ENCODE data around the gene CDKN1B.
A peak's percentile ranks its signal among the peaks of the same experiment; 100 is the strongest.

The CDKN1B gene

DNA sequence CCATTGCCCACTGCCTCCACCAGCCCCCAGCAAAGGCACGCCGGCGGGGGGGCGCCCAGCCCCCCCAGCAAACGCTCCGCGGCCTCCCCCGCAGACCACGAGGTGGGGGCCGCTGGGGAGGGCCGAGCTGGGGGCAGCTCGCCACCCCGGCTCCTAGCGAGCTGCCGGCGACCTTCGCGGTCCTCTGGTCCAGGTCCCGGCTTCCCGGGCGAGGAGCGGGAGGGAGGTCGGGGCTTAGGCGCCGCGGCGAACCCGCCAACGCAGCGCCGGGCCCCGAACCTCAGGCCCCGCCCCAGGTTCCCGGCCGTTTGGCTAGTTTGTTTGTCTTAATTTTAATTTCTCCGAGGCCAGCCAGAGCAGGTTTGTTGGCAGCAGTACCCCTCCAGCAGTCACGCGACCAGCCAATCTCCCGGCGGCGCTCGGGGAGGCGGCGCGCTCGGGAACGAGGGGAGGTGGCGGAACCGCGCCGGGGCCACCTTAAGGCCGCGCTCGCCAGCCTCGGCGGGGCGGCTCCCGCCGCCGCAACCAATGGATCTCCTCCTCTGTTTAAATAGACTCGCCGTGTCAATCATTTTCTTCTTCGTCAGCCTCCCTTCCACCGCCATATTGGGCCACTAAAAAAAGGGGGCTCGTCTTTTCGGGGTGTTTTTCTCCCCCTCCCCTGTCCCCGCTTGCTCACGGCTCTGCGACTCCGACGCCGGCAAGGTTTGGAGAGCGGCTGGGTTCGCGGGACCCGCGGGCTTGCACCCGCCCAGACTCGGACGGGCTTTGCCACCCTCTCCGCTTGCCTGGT lies at the start of gene CDKN1B:
Gene CDKN1B (plus strand): TSS at position 576 of the 793 bp plus-strand sequence. CDS start 472 bp downstream, outside the sequence.
- peak; percentile 72 to 75 for DNase-seq (ENCODE audit: low read depth in 1 of 2, low spot score in 1 of 2)

DNA sequence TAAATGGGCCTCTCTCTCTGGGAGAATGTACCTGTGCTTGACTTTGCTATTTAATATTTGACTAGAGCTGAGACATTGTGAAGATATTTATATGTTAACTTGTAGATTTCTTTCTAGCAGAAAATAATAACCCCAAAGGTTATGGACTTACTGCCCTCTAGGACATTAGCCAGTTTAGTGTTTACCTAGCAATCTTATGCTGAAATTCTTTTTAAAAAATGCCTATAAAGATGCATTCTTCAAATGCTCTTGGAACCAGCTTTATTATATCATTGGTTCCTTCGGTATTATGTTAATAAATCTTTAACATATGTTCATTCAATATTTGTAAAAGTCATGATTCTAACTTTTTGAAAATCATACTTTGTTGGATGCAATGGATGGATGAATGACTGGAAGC lies 49.2 kb upstream of the CDKN1B start:
- no peak for DNase-seq (ENCODE audit: low read depth in 1 of 2, low spot score in 1 of 2)

- no peak for DNase-seq (ENCODE audit: low read depth in 1 of 2, low spot score in 1 of 2)
Observed at GRCh38 chr12:12669020-12669419, 48.1 kb upstream of the CDKN1B start.

- DNase-seq (ENCODE audit: low read depth in 1 of 2, low spot score in 1 of 2) = no peak
Observed at GRCh38 chr12:12671850-12672660, 45.1 kb upstream of the CDKN1B start.

GRCh38 chr12:12673296-12673695 lies 43.9 kb upstream of the CDKN1B start:
- no peak for DNase-seq (ENCODE audit: low read depth in 1 of 2, low spot score in 1 of 2)

GRCh38 chr12:12676605-12677004 lies 40.6 kb upstream of the CDKN1B start:
- DNase-seq (ENCODE audit: low read depth in 1 of 2, low spot score in 1 of 2) = no peak

DNA sequence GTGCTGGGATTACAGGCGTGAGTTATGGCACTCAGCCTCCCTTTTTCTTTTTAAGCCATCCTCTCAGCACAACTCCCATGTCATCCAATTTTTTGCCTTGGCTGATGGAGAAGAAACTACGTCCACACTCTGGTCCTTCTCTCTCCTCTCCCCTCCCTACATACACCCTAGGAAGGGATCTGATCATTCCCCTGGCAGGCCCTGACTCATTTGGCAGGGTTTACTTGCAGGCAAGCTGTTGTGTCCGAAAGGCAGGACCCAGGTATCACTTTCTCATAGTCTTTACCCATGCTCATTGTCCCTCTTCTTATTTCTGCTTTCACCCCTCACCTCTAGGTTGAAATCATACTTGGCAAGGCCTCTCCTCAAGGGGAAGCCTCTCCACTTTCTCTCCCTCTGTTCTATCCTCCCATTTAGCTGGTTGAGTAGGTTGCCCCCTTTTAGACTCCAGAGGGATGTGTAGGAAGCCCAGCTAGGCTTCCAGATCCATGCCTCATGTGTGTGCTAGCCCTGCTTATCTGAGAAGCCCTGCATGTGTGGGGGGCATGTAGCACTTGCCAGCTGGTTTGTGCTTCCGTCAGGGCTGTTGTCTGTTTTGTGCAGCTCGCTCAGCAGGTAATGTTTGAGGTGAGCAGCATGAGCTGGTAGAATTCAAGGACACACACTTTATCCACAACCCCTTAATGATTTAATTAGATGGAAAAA lies 36.0 kb upstream of the CDKN1B start:
- DNase-seq (ENCODE audit: low read depth in 1 of 2, low spot score in 1 of 2) = no peak

- DNase-seq (ENCODE audit: low read depth in 1 of 2, low spot score in 1 of 2) = no peak
Observed at GRCh38 chr12:12682284-12682683, 34.9 kb upstream of the CDKN1B start.

DNA sequence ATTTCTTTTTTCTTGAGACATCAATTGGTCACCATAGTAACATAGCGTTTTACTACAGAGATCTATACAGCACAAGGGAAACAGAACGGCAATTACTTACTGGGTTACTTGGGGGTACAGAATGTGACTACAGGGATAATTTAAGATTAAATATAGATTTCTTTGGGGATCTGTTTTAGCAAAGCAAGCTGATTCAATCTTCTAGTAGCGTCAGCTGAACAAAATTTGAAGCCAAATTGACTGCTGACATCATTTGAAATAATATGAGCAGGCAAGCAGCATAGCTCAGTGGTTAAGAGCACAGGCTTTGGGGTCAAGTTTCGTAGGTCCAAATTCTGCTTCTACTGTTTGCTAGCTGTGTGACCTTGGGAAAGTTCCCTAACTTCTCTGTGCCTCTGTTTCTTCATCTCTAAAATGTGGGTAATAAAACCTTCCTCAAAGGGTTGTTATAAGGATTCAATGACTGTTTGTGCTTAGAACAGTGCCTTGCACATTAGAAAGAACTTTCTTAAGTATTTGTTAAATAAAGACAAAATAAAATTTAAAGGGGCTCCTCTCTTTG lies 34.0 kb upstream of the CDKN1B start:
- no peak for DNase-seq (ENCODE audit: low read depth in 1 of 2, low spot score in 1 of 2)

GRCh38 chr12:12683725-12684124 lies 33.4 kb upstream of the CDKN1B start:
- no peak for DNase-seq (ENCODE audit: low read depth in 1 of 2, low spot score in 1 of 2)

DNA sequence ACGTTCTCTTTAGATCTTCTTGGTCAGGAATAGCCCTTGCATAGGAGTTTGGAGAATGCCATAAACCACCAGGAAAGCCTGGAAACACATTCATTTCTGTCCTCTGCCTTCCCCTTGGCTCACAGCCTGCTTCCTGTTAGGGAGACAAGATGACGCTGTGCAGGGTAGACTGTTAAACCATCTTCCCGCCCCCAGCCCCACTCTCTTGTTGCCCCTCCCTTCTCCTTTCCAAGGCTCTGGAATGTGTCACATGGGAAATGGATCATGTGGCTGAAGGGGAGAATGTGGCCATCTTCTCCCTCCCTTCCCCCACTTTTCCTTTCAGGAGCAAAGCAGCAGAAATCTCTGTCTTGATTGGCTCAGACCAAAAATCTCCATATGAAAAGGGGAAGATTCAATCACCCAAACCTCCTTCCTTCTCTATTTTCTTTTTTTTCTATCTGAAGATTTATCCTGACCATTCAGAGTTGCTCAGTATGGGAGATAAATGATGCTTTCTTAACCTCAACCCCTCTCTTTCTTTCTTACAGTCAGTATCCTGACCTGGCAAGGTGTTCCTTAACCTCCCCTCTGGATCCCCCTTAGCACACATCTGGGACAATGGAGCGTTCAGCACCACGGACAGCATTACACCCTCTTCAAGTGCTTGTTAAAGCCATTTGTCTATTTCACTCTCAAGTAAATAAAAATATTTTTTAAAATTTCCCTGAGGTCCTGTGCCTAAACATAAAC lies 32.6 kb upstream of the CDKN1B start:
- DNase-seq (ENCODE audit: low read depth in 1 of 2, low spot score in 1 of 2) = no peak

GRCh38 chr12:12685305-12685704 lies 31.9 kb upstream of the CDKN1B start:
- DNase-seq (ENCODE audit: low read depth in 1 of 2, low spot score in 1 of 2) = no peak

DNA sequence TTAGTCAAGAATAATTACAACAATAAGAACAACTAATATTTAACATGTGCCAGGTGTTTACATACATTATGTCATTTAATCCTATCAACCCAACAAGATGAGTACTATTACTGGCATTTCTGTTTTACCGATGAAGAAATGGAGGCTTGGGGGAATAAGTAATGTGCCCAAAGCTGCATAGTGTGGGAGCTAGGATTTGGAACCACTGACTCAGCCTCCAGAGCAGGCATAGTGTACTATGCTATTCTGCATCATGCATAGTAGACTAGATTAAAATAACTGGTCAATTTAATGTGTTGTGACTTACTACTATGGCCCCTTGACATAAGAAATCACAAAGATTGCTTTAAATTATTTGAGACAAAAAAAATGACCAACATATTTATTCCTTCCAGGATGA lies 30.7 kb upstream of the CDKN1B start:
- no peak for DNase-seq (ENCODE audit: low read depth in 1 of 2, low spot score in 1 of 2)

DNA sequence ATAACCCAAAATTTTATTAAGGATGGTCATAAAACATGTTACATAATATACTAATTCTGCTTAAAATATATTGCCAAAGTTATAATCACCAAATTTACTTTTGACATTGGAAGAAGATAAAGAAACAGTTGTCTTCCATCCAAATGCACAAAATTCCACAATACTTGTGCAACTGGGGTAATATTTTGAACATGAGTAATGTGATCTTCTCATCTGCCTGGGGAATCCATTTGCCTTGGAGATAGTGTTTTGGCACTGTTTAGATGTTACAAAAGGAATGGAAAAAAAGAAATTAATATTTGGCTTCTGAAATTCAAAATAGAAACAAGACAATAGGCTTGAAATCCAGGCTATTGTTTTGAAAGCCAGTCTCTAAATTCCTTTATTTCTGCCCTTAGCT lies 30.2 kb upstream of the CDKN1B start:
- no peak for DNase-seq (ENCODE audit: low read depth in 1 of 2, low spot score in 1 of 2)

GRCh38 chr12:12689647-12690300 lies 27.4 kb upstream of the CDKN1B start:
- DNase-seq (ENCODE audit: low read depth in 1 of 2, low spot score in 1 of 2) = no peak

DNA sequence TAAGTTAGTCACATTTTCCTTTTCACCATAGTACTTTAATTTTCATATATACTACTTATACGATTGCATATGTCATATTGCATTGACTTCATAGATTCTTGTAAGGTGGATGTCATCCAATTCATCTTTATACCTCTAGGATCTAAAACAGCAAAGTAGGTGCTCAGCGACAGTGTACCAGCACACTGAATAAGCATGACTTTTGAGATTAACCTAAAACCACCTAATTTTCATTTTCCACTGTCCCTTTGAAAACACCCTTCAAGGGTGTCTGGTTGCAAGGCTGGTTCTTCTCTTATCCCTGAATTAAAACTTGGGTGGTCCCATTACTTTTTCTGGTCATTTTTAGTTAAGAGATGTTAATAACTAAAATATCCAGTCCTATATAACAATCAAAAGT lies 25.6 kb upstream of the CDKN1B start:
- no peak for DNase-seq (ENCODE audit: low read depth in 1 of 2, low spot score in 1 of 2)

- no peak for DNase-seq (ENCODE audit: low read depth in 1 of 2, low spot score in 1 of 2)
Observed at GRCh38 chr12:12693111-12693671, 24.0 kb upstream of the CDKN1B start.

DNA sequence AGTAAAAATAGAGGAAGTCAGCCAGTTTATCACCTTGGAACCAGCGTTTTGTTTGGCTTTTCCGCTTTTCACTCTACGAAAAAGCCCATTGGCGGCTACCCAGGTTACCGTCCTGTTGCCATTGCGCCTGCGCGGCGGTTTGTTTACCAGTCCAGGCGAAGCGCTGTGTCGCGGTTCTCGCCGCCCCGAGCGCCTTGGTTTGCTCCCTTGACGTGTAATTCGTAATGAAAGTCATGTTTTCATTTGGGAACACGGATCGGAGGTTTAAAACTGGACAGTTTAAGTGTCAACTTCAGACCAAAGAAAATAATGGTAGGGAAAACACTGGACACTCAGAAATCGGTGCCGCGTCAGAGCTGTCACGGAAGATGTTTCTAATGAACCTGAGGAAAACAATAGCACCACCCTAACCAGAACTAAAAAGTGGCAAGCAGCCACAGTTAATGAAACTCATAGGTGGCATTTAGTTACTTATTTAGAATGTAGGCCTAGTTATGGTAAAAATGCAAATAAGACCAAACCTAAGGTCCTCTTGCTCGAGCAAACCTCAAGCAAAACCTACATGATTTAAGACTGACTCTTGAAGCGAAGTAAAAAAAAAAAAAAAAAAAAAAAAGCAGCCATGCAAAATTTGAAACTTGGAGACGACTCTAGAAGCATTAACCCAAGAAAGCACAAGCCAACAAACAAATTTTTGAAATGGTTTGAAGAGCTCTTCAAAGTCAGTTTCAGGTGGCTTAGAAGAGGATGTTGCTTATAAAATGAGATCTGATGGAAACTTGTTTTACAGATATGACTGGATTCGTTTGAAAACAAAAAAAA lies 20.4 kb upstream of the CDKN1B start:
- DNase-seq (ENCODE audit: low read depth in 1 of 2, low spot score in 1 of 2) = peak; percentile 76 to 84

DNA sequence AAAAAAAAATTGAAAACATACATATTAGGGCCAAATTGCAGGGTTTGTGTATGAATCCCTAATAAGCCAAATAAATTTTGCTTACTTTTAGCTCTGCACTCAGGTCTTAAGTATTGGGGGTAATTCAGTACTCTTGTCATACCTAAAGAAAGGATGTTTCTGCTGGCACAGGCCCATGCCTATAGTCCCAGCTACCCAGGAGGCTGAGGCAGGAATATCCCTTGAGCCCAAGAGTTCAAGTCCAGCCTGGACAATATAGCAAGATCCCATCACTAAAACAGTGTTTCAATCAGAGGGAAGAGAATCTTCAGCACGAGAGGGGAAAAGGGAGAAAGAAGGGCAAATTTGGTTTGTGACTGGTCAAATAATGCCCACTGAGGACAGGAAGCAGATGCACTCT lies 17.8 kb upstream of the CDKN1B start:
- no peak for DNase-seq (ENCODE audit: low read depth in 1 of 2, low spot score in 1 of 2)
